GM20431 (cell line): ENCODE results near the gene CHPF.

ENCODE experiments used
- in situ Hi-C: fragments of 300-500 bp; cut with MseI, MboI; formaldehyde crosslinking; loops from one replicate; pipeline ENCODE4 v1.15.0; 2020; ENCODE audit warnings: low sequenced_read_pairs; ENCODE audit not compliant: unreplicated experiment

CHPF gene

DNA sequence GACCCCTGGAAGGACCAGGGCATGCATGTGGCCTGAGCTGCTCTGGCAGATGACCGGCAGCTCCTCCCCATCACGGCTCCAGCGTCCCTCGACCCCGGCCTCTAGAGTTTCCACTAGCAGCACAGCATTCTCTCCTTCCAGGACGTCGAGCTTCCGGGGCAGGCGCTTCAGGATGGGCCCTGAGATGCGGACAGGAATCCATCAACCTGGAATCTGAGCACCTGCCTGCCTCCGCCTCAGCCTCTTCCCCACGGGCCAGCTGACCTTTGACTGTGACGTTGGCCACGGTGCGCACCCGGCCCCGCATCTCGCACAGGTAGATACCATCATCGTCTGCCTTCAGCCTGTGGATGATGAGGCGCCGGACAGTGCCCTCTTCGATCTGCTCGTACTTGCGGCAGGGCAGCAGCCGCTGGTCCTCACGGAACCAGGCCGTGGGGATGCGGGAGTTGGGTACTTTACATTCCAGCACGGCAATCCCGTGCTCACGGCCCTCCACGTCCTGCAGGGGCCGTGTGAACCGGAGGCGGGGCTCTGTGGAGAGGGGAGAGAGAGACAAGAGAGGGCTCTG lies 24.3 kb upstream of the CHPF start:
- in situ Hi-C loops, result no loop called here

DNA sequence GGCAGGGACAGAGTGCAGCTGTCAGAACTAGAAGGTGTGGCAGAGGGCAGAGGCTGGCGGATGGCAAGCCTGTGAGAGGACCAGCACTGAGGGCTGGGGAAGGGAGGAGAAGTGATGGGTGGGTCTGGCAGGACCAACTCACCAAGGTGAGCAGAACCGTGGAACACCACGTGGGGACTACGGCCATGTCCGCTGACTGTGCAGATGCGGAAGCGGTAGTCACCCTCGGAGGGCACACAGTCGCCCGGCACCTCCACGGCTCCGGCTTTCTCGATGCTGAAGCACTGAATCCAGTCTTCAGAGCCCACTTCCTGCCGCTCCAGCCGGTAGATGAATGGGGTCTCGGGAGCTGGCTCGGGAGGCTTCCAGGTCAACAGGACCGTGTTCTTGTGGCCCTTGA lies 23.5 kb upstream of the CHPF start:
- in situ Hi-C loops, result no loop called here

DNA sequence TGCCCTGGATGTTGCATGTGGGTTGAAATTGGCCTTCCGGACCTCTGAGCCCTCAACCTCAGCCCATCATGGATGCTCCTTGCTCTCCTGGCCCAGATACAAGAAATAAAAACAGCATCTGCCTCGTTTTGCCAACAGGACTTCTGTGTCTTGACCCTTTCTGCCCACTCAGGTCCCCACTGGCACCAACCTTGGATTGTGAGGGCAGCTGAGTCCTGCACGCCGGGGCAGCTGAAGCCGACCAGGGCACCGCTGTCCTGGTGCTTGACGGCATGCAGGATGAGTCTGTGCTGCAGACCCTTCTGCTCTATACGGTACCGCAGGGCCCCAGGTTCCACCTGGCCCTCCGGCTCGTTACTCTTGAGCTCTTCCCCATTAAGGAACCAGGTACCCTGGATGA lies 23.0 kb upstream of the CHPF start:
- in situ Hi-C loops, result no loop called here

- in situ Hi-C loops, result no loop called here
Measured at GRCh38 chr2:219565130-219566080, 21.8 kb upstream of the CHPF start.

- in situ Hi-C loops, result no loop called here
Measured at GRCh38 chr2:219563271-219563928, 19.8 kb upstream of the CHPF start.

- in situ Hi-C loops, result no loop called here
Measured at GRCh38 chr2:219562049-219563020, 18.7 kb upstream of the CHPF start.

- in situ Hi-C loops, result no loop called here
Measured at GRCh38 chr2:219561179-219562048, 17.8 kb upstream of the CHPF start.

GRCh38 chr2:219560893-219561178 lies 17.2 kb upstream of the CHPF start:
- in situ Hi-C loops, result no loop called here

- in situ Hi-C loops, result no loop called here
Measured at GRCh38 chr2:219560037-219560892, 16.7 kb upstream of the CHPF start.

- in situ Hi-C loops, result no loop called here
Measured at GRCh38 chr2:219559156-219559915, 15.7 kb upstream of the CHPF start.

DNA sequence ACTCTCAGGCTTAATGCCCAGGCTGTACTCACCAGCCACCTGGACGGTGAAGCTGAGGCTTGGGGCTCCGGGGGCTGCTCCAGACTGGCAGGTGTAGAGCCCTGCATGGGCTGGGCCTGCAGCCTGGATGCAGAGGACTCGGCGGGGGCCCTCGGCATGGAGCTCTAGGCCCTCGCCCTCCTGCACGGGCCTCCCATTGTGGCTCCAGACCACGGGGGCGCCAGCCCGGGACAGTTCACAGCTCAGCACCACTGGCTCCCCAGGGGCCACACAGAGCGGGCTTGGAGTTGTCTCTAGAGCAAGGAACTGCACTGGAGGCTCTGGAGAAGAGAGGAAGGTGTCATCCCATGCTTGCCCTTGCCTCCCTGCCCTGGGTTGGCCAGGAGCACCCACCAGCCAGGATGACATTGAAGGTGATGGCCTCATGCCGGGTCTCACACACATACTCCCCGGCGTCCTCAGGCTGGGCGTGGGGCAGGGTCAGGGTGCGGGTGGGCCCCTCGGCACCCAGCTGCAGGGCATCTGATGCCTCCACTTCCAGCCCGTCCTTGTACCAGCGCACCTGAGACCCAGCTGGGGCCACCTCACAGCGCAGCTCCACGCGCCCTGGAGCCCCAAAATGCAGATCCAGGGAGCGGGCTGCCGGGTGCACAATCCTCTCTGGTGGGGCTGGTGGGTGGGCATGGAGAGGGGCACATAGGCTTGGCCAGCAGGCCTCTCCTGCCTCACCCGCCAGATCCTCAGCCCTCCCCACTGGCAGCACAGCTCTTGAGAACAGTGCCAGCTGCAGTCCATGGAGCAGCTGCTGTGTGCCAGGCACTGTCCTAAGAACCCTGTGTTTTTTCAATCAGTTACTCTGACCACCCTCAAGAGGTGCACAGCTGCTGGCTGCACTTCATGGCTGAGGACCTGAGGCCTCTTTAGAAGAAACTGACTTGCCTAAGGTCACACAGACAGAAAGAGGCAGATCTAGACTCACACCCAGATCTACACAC lies 14.5 kb upstream of the CHPF start:
- in situ Hi-C loops, result no loop called here

- in situ Hi-C loops, result no loop called here
Measured at GRCh38 chr2:219557320-219557719, 13.7 kb upstream of the CHPF start.

DNA sequence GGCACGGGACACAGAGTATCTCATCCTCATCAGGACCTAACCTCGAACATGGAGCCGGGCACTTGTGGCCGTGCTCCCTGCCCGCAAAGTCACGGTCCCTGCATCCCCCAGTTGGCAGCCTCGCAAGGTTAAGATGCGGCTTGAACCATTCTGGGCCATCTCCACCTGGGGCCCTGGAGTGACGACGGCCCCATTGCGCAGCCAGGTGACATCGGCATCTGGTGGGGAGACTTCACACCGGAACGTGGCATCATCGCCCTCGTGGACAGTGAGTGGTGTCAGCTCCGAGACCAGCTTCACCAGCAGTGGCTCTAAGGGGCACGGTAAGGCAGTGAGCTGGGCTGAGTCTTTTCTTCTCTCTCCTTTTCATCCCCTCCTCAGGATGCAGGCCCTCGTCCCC lies 12.8 kb upstream of the CHPF start:
- in situ Hi-C loops, result no loop called here

GRCh38 chr2:219555956-219556355 lies 12.3 kb upstream of the CHPF start:
- in situ Hi-C loops, result no loop called here

- in situ Hi-C loops, result no loop called here
Measured at GRCh38 chr2:219554350-219554749, 10.7 kb upstream of the CHPF start.

DNA sequence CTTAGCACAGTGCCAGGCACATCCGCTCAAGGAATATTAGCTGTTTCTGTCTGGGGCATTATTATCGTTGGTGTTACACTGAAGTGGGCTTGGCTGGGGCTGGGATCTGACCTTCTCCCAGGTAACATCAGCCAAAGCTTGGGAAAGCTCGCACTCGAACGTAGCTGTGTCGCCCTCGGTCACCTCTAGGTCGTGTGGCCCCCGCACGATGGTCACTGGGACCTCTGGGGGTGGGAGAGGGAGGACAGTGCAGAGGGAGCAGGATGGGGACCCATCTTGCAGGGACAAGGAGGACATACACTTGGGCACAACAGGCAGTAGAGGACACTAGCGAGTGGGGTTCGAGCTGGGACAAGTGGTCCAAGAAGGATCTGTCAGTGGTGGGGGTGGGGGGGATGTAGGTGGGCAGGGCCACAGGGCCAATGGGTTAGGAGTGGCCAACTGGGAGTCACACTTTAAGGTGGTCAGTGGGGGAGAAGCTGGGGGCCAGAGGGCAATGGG lies 9.9 kb upstream of the CHPF start:
- in situ Hi-C loops, result no loop called here

DNA sequence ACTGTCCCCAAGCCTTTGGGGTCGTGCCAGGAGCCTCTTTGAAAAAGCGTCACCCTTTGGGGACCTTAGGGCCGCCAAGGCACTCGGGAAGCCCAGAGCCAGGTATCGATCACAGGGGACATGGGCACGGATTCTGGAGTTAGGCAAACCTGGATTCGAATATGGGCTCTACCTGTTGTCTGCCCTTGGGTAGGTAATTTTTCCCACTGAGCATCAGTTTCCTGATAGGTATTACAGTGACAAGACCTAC lies 9.5 kb upstream of the CHPF start:
- in situ Hi-C loops, result no loop called here
